Progenitor cell of endocrine pancreas (in vitro differentiated cells): Measurements from ENCODE around the gene ANXA3. TPM values are rescaled to one million over a fixed set of nuclear protein-coding genes. Genes with fewer than 3 reads are reported as not detected.

ENCODE experiments used
- DNase-seq: peaks from one replicate; pipeline ENCODE4 v3.0.0; 2021; ENCODE audit warnings: low spot score; ENCODE audit not compliant: unreplicated experiment
- H3K27ac Mint-ChIP-seq: 2 replicates; pipeline ENCODE4 v1.8.0; 2021; ENCODE audit warnings: mild to moderate bottlenecking, moderate library complexity, mixed read lengths
- H3K27me3 Mint-ChIP-seq: 2 replicates; pipeline ENCODE4 v1.8.0; 2021; ENCODE audit warnings: mixed read lengths
- H3K36me3 Mint-ChIP-seq: 2 replicates; pipeline ENCODE4 v1.8.0; 2022; ENCODE audit warnings: mixed read lengths; ENCODE audit not compliant: insufficient read depth
- H3K4me1 Mint-ChIP-seq: 2 replicates; pipeline ENCODE4 v1.8.0; 2021; ENCODE audit warnings: low read depth, mixed read lengths
- H3K4me3 Mint-ChIP-seq: 2 replicates; pipeline ENCODE4 v1.8.0; 2021; ENCODE audit warnings: low read depth, mild to moderate bottlenecking, moderate library complexity, mixed read lengths
- H3K9me3 Mint-ChIP-seq: 2 replicates; pipeline ENCODE4 v1.8.0; 2021; ENCODE audit warnings: low read depth, mixed read lengths
- CTCF ChIP-seq: fragments of 200-600 bp; sonication (generic); IDR thresholded peaks from one replicate; pipeline ENCODE4 v1.5.0; 2021; ENCODE audit warnings: antibody characterized with exemption, mild to moderate bottlenecking; ENCODE audit not compliant: unreplicated experiment
- total RNA-seq: library from RNA; stranded (reverse); gene quantifications from 2 replicates; pipeline ENCODE4 v1.2.1, GENCODE V29; 2021

The ANXA3 gene
- total RNA-seq, 1 donor from 2014 or later: 108 TPM

DNA sequence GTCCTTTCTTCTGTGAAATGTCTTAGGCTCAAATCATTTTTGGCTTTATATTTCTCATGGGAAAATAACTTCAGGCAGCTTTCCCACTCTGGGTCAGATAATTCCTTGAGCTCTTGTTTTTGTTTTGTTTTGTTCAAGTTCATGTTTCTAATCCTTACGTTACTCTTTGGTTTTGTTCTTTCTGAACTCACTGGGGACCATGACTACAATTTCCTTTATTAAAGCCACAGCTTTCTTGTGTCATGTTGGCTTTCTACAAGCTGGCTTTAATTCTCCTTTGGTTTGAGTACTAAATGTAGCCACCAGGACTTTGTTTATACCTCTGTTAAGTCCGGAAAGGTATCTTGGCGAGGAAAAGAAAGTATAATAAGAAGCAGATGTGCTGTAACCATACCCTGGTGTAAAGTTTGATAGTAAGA lies 30.8 kb upstream of the ANXA3 start:
- no peak for DNase-seq
- peak overlapping the region; percentile 34 for H3K27ac Mint-ChIP-seq
- H3K4me3 Mint-ChIP-seq: no peak overlapping the region
- no peaks in the 10 kb centered on the region for H3K9me3 Mint-ChIP-seq
- H3K36me3 Mint-ChIP-seq: peaks cover 23% of the 10 kb centered on the region
- no peaks in the 10 kb centered on the region for H3K27me3 Mint-ChIP-seq
- TF ChIP-seq CTCF: no peak
- H3K4me1 Mint-ChIP-seq: peaks cover 1% of the 10 kb centered on the region

DNA sequence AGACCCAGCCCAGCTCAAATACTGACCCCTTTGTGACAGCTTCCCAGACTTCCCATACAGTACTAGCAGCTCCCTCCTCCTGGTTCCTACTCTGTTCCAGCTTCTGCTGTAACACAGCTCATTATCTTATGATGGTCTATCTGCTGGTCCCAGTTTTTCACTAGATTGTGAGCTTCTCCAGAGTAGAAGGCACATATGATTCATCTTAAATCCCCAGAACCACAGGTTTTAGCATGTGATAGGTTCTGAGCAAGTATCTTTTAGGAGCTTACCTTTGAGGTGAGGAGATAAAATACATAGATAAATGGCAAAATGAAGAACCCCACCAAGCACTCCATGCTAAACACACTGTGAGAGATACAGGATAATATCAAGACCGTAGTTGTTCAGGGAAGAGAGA lies 27.6 kb upstream of the ANXA3 start:
- no peak for DNase-seq
- TF ChIP-seq CTCF: no peak
- H3K4me3 Mint-ChIP-seq: no peak overlapping the region
- peak overlapping the region; percentile 88 for H3K27ac Mint-ChIP-seq
- H3K4me1 Mint-ChIP-seq: peaks cover 1% of the 10 kb centered on the region
- H3K36me3 Mint-ChIP-seq: peaks cover 22% of the 10 kb centered on the region
- H3K9me3 Mint-ChIP-seq: no peaks in the 10 kb centered on the region
- no peaks in the 10 kb centered on the region for H3K27me3 Mint-ChIP-seq

GRCh38 chr4:78525559-78525958 lies 26.0 kb upstream of the ANXA3 start:
- Mint-ChIP-seq H3K36me3 (peaks cover 18% of the 10 kb centered on the region), H3K4me1 (peaks cover 1% of the 10 kb centered on the region), H3K4me3 (no peak overlapping the region), H3K27ac (no peak overlapping the region), H3K9me3 (peaks cover 6% of the 10 kb centered on the region), H3K27me3 (no peaks in the 10 kb centered on the region)
- DNase-seq: no peak
- no peak for TF ChIP-seq CTCF

DNA sequence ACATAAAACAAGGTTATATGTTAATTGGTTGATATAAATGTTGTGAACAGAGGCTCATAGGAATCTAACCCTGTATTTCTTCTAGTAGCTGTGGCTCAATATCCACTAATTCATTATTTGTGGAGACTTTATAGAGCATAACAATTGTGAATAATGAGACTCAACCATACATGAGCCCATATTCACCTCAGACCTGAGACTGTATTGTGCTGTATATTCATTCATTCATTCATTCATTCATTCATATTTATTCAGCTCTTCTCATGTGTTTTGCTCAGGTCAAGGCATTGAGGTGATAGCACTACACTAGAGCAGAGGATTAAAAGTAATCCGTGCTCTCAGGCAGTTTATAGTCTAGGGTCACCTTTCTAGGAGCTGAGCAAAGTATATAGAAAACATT lies 24.5 kb upstream of the ANXA3 start:
- no peak overlapping the region for H3K4me3 Mint-ChIP-seq
- H3K4me1 Mint-ChIP-seq: peaks cover 4% of the 10 kb centered on the region
- DNase-seq: no peak
- no peak for TF ChIP-seq CTCF
- peaks cover 6% of the 10 kb centered on the region for H3K9me3 Mint-ChIP-seq
- no peak overlapping the region for H3K27ac Mint-ChIP-seq
- no peaks in the 10 kb centered on the region for H3K27me3 Mint-ChIP-seq
- peaks cover 20% of the 10 kb centered on the region for H3K36me3 Mint-ChIP-seq

GRCh38 chr4:78527555-78527954 lies 24.0 kb upstream of the ANXA3 start:
- H3K27me3 Mint-ChIP-seq: no peaks in the 10 kb centered on the region
- no peak for DNase-seq
- H3K4me3 Mint-ChIP-seq: no peak overlapping the region

More at GRCh38 chr4:78527555-78527954, 24.0 kb upstream of the ANXA3 start:
- H3K27ac Mint-ChIP-seq: no peak overlapping the region
- peaks cover 4% of the 10 kb centered on the region for H3K4me1 Mint-ChIP-seq
- no peak for TF ChIP-seq CTCF
- peaks cover 6% of the 10 kb centered on the region for H3K9me3 Mint-ChIP-seq
- peaks cover 23% of the 10 kb centered on the region for H3K36me3 Mint-ChIP-seq
